Mesodermal cell (in vitro differentiated cells): ENCODE results near the gene TRMT112.
"Not testable (repeated sequence)": the region's sequence is repeated elsewhere in the genome, so short reads cannot be mapped to it uniquely, and the experiment has no call there.

ENCODE experiments used
- H3K27ac ChIP-seq: 2 replicates; pipeline ENCODE4 v1.7.0; 2013; ENCODE audit warnings: mild to moderate bottlenecking, low read depth, low read length, moderate library complexity; ENCODE audit not compliant: severe bottlenecking
- H3K36me3 ChIP-seq: 2 replicates; pipeline ENCODE4 v1.7.1; 2013; ENCODE audit warnings: mild to moderate bottlenecking, low read length, moderate library complexity; ENCODE audit not compliant: control insufficient read depth, insufficient read depth
- H3K4me1 ChIP-seq: one replicate; pipeline ENCODE4 v1.7.1; 2013; ENCODE audit warnings: mild to moderate bottlenecking, low read length; ENCODE audit not compliant: insufficient read depth, control insufficient read depth, poor library complexity, severe bottlenecking
- H3K4me3 ChIP-seq: 2 replicates; pipeline ENCODE4 v1.7.0; 2013; ENCODE audit warnings: low read length, control low read depth, mild to moderate bottlenecking; ENCODE audit not compliant: insufficient read depth, poor library complexity, severe bottlenecking; ENCODE audit errors: extremely low read depth
- H3K9me3 ChIP-seq: 2 replicates; pipeline ENCODE4 v1.7.1; 2013; ENCODE audit warnings: mild to moderate bottlenecking, low read length, moderate library complexity; ENCODE audit not compliant: control insufficient read depth
- WGBS, 2 experiments: methylation state at CpG; one replicate each; pipeline ENCODE4 v1.1.5; 2013; ENCODE audit warnings: missing lambda C conversion rate in 2 of 2; ENCODE audit not compliant: insufficient coverage in 2 of 2; 5-methylcytosine and 5-hydroxymethylcytosine counted together

The TRMT112 gene

DNA sequence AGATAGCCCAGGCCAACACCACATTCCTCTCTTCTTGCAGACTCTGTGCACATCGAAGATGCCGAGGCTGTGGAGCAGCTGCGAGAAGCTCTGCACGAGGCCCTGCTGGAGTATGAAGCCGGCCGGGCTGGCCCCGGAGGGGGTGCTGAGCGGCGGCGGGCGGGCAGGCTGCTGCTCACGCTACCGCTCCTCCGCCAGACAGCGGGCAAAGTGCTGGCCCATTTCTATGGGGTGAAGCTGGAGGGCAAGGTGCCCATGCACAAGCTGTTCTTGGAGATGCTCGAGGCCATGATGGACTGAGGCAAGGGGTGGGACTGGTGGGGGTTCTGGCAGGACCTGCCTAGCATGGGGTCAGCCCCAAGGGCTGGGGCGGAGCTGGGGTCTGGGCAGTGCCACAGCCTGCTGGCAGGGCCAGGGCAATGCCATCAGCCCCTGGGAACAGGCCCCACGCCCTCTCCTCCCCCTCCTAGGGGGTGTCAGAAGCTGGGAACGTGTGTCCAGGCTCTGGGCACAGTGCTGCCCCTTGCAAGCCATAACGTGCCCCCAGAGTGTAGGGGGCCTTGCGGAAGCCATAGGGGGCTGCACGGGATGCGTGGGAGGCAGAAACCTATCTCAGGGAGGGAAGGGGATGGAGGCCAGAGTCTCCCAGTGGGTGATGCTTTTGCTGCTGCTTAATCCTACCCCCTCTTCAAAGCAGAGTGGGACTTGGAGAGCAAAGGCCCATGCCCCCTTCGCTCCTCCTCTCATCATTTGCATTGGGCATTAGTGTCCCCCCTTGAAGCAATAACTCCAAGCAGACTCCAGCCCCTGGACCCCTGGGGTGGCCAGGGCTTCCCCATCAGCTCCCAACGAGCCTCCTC lies 1.5 kb downstream of the TRMT112 start:
- not testable (repeated sequence) for H3K9me3 ChIP-seq, H3K4me1 ChIP-seq, H3K27ac ChIP-seq
- peaks cover 32% of the 10 kb centered on the region for H3K36me3 ChIP-seq
- 92 to 94% methylated on average over 14 to 20 of the region's 25 CpGs for WGBS, 2 experiments
- H3K4me3 ChIP-seq, result peak overlapping the region; percentile 95

DNA sequence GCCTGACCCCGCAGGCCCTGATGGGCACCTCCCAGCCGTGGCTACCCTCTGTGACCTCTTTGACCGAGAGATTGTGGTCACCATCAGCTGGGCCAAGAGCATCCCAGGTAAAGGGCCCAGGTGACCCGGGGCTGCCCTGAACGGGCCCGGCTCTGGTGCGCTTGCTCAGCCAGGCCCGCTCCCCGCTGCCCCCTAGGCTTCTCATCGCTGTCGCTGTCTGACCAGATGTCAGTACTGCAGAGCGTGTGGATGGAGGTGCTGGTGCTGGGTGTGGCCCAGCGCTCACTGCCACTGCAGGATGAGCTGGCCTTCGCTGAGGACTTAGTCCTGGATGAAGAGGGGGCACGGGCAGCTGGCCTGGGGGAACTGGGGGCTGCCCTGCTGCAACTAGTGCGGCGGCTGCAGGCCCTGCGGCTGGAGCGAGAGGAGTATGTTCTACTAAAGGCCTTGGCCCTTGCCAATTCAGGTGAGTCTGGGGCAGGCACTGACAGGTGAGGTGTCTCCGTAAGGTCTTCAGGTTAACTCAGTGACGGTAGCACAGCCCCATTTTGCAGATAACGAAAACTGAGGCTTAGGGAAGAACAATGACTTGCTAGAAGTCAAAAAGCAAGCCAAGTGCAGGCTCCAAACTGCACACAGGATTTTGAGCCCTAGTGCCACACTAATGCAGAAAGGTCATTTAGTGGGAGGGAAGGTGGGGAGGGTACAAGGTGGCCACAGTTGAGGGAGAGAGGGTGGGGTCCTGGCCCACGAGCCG lies 2.4 kb downstream of the TRMT112 start:
- Histone ChIP-seq H3K4me1 (peaks cover 8% of the 10 kb centered on the region), H3K36me3 (peaks cover 35% of the 10 kb centered on the region), H3K4me3 (no peak overlapping the region), H3K9me3 (no peaks in the 10 kb centered on the region), H3K27ac (no peak overlapping the region)
- WGBS, 2 experiments, result 90 to 94% methylated on average over 21 to 23 of the region's 24 CpGs

DNA sequence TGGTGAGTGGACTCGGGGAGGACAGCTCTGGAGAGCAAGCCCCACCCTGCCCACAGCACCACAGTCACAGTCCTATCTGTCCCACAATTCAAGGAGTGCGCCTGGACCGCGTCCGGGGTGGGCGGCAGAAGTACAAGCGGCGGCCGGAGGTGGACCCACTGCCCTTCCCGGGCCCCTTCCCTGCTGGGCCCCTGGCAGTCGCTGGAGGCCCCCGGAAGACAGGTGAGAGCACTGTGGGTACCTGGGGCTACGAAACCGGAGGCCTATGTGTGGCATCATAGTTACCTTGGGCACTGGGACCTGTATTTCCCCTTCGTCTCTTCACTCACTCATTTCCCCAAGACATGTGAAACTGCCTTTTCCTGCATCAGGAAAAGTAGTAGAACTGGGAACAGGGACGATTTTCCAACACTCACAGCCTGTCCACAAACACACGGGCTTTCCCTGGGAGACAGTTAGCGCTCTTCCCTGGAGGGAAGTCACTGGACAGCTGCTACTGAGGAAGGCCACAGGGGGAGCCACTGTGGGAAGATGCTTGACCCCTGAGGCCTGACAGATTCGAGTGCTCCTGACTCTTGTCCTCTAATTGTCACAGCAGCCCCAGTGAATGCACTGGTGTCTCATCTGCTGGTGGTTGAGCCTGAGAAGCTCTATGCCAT lies 3.1 kb downstream of the TRMT112 start:
- Histone ChIP-seq H3K4me1 (peaks cover 4% of the 10 kb centered on the region), H3K4me3 (no peak overlapping the region), H3K9me3 (no peaks in the 10 kb centered on the region), H3K27ac (no peak overlapping the region), H3K36me3 (peaks cover 29% of the 10 kb centered on the region)
- WGBS, 2 experiments, result 88 to 96% methylated on average over 9 to 17 of the region's 19 CpGs

DNA sequence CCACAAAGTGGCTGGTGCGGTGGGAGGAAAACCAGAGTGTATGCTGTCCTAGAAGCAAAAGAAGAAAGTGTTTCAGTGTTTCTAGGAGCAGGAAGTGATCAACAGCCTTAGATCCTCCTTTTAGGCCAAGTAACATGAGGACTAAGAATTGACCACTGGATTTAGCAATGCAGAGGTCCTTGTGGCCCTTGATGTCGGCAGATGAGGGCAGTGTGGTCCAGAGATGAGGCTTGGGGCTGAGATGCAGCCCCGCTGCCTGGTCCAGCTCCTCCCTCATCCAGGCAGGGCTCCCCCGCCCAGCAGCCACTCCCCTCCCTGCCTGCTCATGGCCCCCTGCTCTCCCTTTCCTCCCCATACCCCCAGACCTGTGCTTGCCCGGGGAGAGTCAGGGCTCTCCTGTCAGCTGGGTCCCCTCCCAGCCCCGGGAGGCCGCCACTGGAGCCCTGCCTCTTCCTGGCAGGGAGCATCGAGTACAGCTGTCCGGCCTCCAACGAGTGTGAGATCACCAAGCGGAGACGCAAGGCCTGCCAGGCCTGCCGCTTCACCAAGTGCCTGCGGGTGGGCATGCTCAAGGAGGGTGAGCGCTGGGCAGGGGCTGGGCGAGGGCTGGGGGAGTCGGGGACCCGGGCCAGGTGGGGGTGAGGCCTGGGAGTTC lies 3.7 kb downstream of the TRMT112 start:
- Histone ChIP-seq H3K36me3 (peaks cover 28% of the 10 kb centered on the region), H3K4me1 (no peaks in the 10 kb centered on the region), H3K27ac (no peak overlapping the region), H3K9me3 (no peaks in the 10 kb centered on the region), H3K4me3 (no peak overlapping the region)
- WGBS, 2 experiments, result 91 to 95% methylated on average over 4 to 13 of the region's 18 CpGs

DNA sequence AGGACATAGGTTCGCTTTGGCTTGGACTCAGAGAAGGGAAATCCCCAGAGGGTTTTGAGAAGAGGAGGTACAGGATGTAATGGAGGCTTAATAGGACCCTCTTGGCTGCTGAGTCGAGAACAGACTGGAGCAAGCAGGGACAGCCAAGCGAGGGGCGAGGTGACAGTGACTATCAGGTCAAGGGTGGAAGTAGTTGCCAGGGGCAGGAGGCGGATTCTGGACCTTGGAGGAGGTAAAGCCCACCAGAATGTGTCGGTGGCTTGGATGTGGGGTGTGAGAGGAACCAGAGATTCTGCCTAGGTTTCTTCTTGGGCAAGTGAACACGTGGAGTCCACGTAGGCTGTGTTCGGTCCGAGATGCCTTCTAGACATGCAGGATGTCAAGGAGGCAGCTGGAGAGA lies 4.4 kb downstream of the TRMT112 start:
- no peak overlapping the region for H3K27ac ChIP-seq
- H3K4me3 ChIP-seq, result no peak overlapping the region
- no peaks in the 10 kb centered on the region for H3K4me1 ChIP-seq
- WGBS, 2 experiments, result 98 to 99% methylated on average over 9 to 10 of the region's 10 CpGs
- H3K36me3 ChIP-seq, result peaks cover 28% of the 10 kb centered on the region
- H3K9me3 ChIP-seq, result no peaks in the 10 kb centered on the region

DNA sequence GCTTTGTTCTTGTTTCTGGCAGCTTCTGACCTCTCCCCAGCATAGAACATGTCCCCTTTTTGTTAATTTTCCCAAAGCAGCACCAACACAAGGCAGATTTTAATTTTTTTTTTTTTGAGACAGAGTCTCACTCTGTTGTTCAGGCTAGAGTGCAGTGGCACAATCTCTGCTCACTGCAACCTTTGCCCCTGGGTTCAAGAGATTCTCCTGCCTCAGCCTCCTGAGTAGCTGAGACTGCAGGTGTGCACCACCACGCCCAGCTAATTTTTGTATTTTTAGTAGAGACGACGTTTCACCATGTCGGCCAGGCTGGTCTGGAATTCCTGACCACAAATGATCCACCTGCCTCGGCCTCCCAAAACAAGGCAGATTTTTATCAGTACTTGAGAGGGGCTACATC lies 9.6 kb downstream of the TRMT112 start:
- peaks cover 13% of the 10 kb centered on the region for H3K4me1 ChIP-seq
- WGBS, 2 experiments, result 74 to 100% methylated on average over 4 to 5 of the region's 5 CpGs
- H3K4me3 ChIP-seq, H3K27ac ChIP-seq, H3K9me3 ChIP-seq: not testable (repeated sequence)
- H3K36me3 ChIP-seq, result peaks cover 11% of the 10 kb centered on the region

DNA sequence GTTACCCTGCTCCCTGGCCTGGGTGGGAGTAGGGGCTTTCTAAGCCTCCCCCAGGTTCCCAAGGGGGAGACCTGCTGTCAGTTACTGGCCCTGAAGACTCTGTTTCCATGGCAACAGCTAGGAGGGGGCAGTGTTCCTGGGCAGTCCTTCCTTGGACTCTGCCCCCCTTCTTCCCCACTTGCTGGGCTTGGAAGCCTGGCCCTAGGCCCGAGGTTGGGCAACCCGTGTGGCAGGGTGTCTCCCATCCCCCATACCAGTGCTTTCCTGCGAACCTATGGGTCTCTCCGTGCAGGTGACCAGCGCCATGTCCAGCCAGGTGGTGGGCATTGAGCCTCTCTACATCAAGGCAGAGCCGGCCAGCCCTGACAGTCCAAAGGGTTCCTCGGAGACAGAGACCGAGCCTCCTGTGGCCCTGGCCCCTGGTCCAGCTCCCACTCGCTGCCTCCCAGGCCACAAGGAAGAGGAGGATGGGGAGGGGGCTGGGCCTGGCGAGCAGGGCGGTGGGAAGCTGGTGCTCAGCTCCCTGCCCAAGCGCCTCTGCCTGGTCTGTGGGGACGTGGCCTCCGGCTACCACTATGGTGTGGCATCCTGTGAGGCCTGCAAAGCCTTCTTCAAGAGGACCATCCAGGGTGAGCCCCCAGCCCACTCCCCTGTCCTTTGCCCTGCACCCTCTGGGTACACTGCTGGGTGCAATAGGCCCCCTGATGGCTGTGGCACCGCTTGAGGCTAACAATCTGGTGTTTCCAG lies 10.3 kb downstream of the TRMT112 start:
- Histone ChIP-seq H3K36me3 (peaks cover 11% of the 10 kb centered on the region), H3K9me3 (no peaks in the 10 kb centered on the region), H3K27ac (no peak overlapping the region), H3K4me1 (peaks cover 13% of the 10 kb centered on the region), H3K4me3 (peak overlapping the region; percentile 68)
- 84 to 89% methylated on average over 11 to 12 of the region's 15 CpGs for WGBS, 2 experiments

DNA sequence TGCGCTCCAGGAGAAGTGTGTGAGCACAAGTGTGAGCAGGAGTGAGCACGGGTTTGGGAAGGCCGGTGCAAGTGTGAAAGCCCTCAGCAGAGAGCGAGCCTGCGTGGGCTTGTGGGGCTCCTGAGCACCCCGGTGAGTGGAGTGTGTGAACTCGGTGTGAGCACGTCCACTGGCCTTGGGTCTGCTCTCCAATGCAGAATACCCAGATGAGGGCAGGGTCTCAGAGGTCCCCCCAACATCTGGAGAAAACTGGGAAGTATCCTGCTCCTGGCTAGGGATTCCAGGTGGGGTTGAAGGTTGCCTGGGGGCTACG lies 10.8 kb downstream of the TRMT112 start:
- Histone ChIP-seq H3K27ac (peak overlapping the region; percentile 66), H3K9me3 (no peaks in the 10 kb centered on the region), H3K4me3 (peak overlapping the region; percentile 68), H3K4me1 (peaks cover 13% of the 10 kb centered on the region), H3K36me3 (peaks cover 11% of the 10 kb centered on the region)
- WGBS, 2 experiments, result 18 to 32% methylated on average over 8 to 9 of the region's 9 CpGs

DNA sequence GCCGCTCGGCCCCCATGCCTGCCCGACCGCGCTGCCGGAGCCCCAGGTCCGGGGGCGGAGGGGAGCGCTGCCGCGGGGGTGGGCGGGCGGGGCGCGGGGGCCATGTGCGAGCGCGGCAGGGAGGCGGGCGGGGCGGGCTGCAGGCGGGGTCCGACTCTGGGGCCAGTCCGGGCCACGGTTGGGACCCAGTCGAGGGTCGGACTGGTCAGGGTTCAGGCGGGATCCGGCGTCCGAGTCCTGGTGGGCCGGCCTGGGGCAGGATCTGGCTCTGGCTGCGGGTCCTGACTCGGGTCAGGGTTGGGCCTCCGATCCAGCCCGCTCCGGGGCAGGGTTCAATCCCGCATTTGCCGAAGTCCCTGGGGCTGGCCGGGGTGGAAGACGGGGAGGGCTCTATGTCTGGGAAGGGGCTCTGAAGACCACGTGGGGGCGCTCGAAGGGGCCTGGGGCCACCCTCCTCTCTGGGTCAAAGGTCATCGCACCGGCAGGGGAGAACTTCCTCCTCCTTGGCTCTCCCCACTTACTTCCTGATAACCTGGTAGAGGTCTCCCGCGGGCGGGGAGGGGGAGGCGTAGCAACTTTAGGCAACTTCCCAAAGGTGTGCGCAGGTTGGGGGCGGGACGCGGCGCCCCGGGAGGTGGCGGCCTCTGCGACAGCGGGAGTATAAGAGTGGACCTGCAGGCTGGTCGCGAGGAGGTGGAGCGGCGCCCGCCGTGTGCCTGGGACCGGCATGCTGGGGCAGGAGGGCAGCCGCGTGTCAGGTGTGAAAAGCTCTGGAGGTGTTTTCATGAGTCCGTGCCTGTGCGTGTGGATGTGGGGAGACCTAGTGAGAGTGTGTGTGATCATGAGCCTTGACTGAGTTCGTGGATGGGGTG lies 11.4 kb downstream of the TRMT112 start:
- H3K27ac ChIP-seq, result peak overlapping the region; percentile 66
- peaks cover 13% of the 10 kb centered on the region for H3K4me1 ChIP-seq
- WGBS, 2 experiments, result 1 to 2% methylated on average over 38 to 56 of the region's 71 CpGs
- no peaks in the 10 kb centered on the region for H3K9me3 ChIP-seq
- peaks cover 7% of the 10 kb centered on the region for H3K36me3 ChIP-seq
- H3K4me3 ChIP-seq, result peak overlapping the region; percentile 68
